Transverse colon (tissue), 3 donors: ENCODE measurements around the gene MARK2.

Source experiments
- CTCF ChIP-seq, 5 experiments: fragments of 200-600 bp in 3 of 5; fragments of 450-650 bp in 2 of 5; sonication (generic) in 3 of 5; IDR thresholded peaks; 1 replicate in 2 of 5; 2 replicates in 3 of 5; pipeline ENCODE4 v1.5.1; 2016 to 2017; ENCODE audit warnings: antibody characterized with exemption in 5 of 5, inconsistent platforms in 3 of 5, mild to moderate bottlenecking in 2 of 5, moderate library complexity in 1 of 5
- EP300 ChIP-seq: sonication (generic); formaldehyde crosslinking; IDR thresholded peaks from one replicate; pipeline ENCODE4 v1.6.1; 2017; ENCODE audit warnings: antibody characterized with exemption, low read depth
- POLR2A ChIP-seq: fragments of 450-650 bp; IDR thresholded peaks from one replicate; pipeline ENCODE4 v1.6.1; 2016; ENCODE audit warnings: antibody characterized with exemption, mild to moderate bottlenecking, moderate library complexity

GRCh38 chr11:63845303-63845702, 6.4 kb downstream of the MARK2 start:
- TF ChIP-seq POLR2A (no peak), CTCF (IDR thresholded peaks at IDR 0.05) (no peak), EP300 (no peak)
